SK-N-SH (cell line): Measurements from ENCODE around the gene TGM4. TPM values are rescaled to one million over a fixed set of nuclear protein-coding genes. Genes with fewer than 3 reads are reported as not detected.
A peak's percentile ranks its signal among the peaks of the same experiment; 100 is the strongest.

Experiments used
- CTCF ChIA-PET: fragments of 300-600, 350-600 bp; formaldehyde crosslinking; extraction: SDS; loops from one replicate; lab custom pipeline; 2021; lab: Yijun Ruan, JAX
- POLR2A ChIA-PET: fragments of 350-600 bp; sonication (Branson Sonifier 250); formaldehyde crosslinking; extraction: SDS; loops from one replicate; lab custom pipeline; 2020; ENCODE audit warnings: antibody characterized with exemption, inconsistent platforms; lab: Yijun Ruan, JAX
- DNase-seq: peaks from one replicate; pipeline ENCODE4 v3.0.0; 2012
- H2AFZ ChIP-seq: fragments of 200-600 bp; sonication (generic); 2 replicates; pipeline ENCODE4 v1.8.1; 2016; ENCODE audit warnings: antibody characterized with exemption, mild to moderate bottlenecking, low read depth
- H3F3A ChIP-seq: fragments of 200-600 bp; sonication (generic); replicated peaks from 2 replicates; pipeline ENCODE3; 2016; ENCODE audit warnings: antibody characterized with exemption, mild to moderate bottlenecking; ENCODE audit not compliant: insufficient read depth
- H3K27ac ChIP-seq, 2 experiments: fragments of 200-500 bp in 1 of 2; fragments of 200-600 bp in 1 of 2; sonication (Bioruptor generic) in 1 of 2; sonication (generic), shearing (Covaris generic) in 1 of 2; 2 replicates each; pipeline versions ENCODE4 v1.5.1 to v1.6.1; 2014 to 2016; ENCODE audit warnings: low read depth in 2 of 2, inconsistent platforms in 1 of 2, low read length in 1 of 2, mild to moderate bottlenecking in 1 of 2, mixed read lengths in 1 of 2
- H3K27me3 ChIP-seq: fragments of 200-600 bp; sonication (generic), shearing (Covaris generic); 2 replicates; pipeline ENCODE4 v1.6.1; 2016; ENCODE audit warnings: mixed run types; ENCODE audit not compliant: insufficient read depth
- H3K36me3 ChIP-seq, 2 experiments: fragments of 200-500 bp in 1 of 2; fragments of 200-600 bp in 1 of 2; sonication (Bioruptor generic) in 1 of 2; sonication (generic) in 1 of 2; replicated peaks in 1 of 2; 2 replicates each; pipeline versions ENCODE3 to v1.5.1; 2014 to 2016; ENCODE audit warnings: low read length in 1 of 2, mild to moderate bottlenecking in 1 of 2; ENCODE audit not compliant: insufficient read depth in 2 of 2, control insufficient read depth in 1 of 2
- H3K4me1 ChIP-seq, 2 experiments: fragments of 200-500 bp in 1 of 2; fragments of 200-600 bp in 1 of 2; sonication (Bioruptor generic) in 1 of 2; sonication (generic), shearing (Covaris generic) in 1 of 2; 2 replicates each; pipeline versions ENCODE4 v1.5.1 to v1.6.1; 2014 to 2016; ENCODE audit warnings: low read depth in 1 of 2, low read length in 1 of 2, mixed run types in 1 of 2; ENCODE audit not compliant: insufficient read depth in 2 of 2, control insufficient read depth in 1 of 2
- H3K4me2 ChIP-seq: fragments of 200-600 bp; sonication (generic), shearing (Covaris generic); 2 replicates; pipeline ENCODE4 v1.6.1; 2017; ENCODE audit warnings: mixed run types
- H3K4me3 ChIP-seq, 2 experiments: fragments of 200-500 bp in 1 of 2; fragments of 200-600 bp in 1 of 2; sonication (Bioruptor generic) in 1 of 2; sonication (generic), shearing (Covaris generic) in 1 of 2; 2 replicates each; pipeline versions ENCODE4 v1.5.1 to v1.8.1; 2014 to 2016; ENCODE audit warnings: low read depth in 2 of 2, inconsistent platforms in 1 of 2, low read length in 1 of 2, mild to moderate bottlenecking in 1 of 2, mixed read lengths in 1 of 2, moderate library complexity in 1 of 2
- H3K79me2 ChIP-seq: fragments of 200-600 bp; sonication (generic); 2 replicates; pipeline ENCODE4 v1.8.1; 2017; ENCODE audit warnings: mild to moderate bottlenecking; ENCODE audit not compliant: insufficient read depth
- H3K9ac ChIP-seq: fragments of 200-600 bp; sonication (generic); 2 replicates; pipeline ENCODE4 v1.6.1; 2017; ENCODE audit warnings: mixed run types
- H3K9me2 ChIP-seq: fragments of 200-600 bp; sonication (generic); 2 replicates; pipeline ENCODE4 v1.6.1; 2017; ENCODE audit warnings: mixed run types
- H3K9me3 ChIP-seq: fragments of 200-600 bp; sonication (generic); 2 replicates; pipeline ENCODE4 v1.6.1; 2017; ENCODE audit warnings: mixed run types, mild to moderate bottlenecking, moderate library complexity
- H4K20me1 ChIP-seq: fragments of 200-600 bp; sonication (generic); 2 replicates; pipeline ENCODE4 v1.6.1; 2017; ENCODE audit warnings: mild to moderate bottlenecking, mixed run types; ENCODE audit not compliant: insufficient read depth
- CHD2 ChIP-seq: fragments of 150-350 bp; IDR thresholded peaks from 2 replicates; pipeline ENCODE4 v1.6.1; 2018; ENCODE audit warnings: low read length; ENCODE audit not compliant: partially characterized antibody
- ELF1 ChIP-seq: IDR thresholded peaks from 2 replicates; pipeline ENCODE4 v1.4.0; 2012
- EP300 ChIP-seq, 2 experiments: IDR thresholded peaks; 2 replicates each; pipeline versions ENCODE4 v1.4.0 to v1.6.1; 2012; ENCODE audit warnings: borderline replicate concordance in 1 of 2, low read depth in 1 of 2, low read length in 1 of 2
- EZH2phosphoT487 ChIP-seq: fragments of 200-600 bp; sonication (generic); IDR thresholded peaks from 2 replicates; pipeline ENCODE4 v1.6.1; 2017; ENCODE audit warnings: low read depth, mixed run types, mild to moderate bottlenecking, antibody characterized with exemption, moderate library complexity, borderline replicate concordance
- FOSL2 ChIP-seq: IDR thresholded peaks from 2 replicates; pipeline ENCODE4 v1.4.0; 2012; ENCODE audit warnings: low read depth, mild to moderate bottlenecking, moderate library complexity, borderline replicate concordance
- FOXJ3 ChIP-seq: sonication (generic); formaldehyde crosslinking; IDR thresholded peaks from 2 replicates; pipeline ENCODE4 v1.5.1; 2020; ENCODE audit warnings: mild to moderate bottlenecking, missing genetic modification reagents
- FOXM1 ChIP-seq: IDR thresholded peaks from 2 replicates; pipeline ENCODE4 v1.4.0; 2012; ENCODE audit warnings: low read depth, mild to moderate bottlenecking
- GABPA ChIP-seq: IDR thresholded peaks from 2 replicates; pipeline ENCODE4 v1.4.0; 2012; ENCODE audit warnings: low read depth, mild to moderate bottlenecking
- GATA2 ChIP-seq: sonication (generic); formaldehyde crosslinking; IDR thresholded peaks from 2 replicates; pipeline ENCODE4 v1.5.0; 2020; ENCODE audit warnings: mild to moderate bottlenecking, missing genetic modification reagents
- JUND ChIP-seq: IDR thresholded peaks from 2 replicates; pipeline ENCODE4 v1.4.0; 2012
- MEF2A ChIP-seq: IDR thresholded peaks from 2 replicates; pipeline ENCODE4 v1.4.0; 2012; ENCODE audit warnings: low read depth, borderline replicate concordance
- NFIC ChIP-seq: IDR thresholded peaks from 2 replicates; pipeline ENCODE4 v1.4.0; 2012; ENCODE audit warnings: borderline replicate concordance
- POLR2AphosphoS5 ChIP-seq: IDR thresholded peaks from 2 replicates; pipeline ENCODE4 v1.6.1; 2012; ENCODE audit warnings: low read depth, low read length
- RCOR1 ChIP-seq: fragments of 150-350 bp; IDR thresholded peaks from 2 replicates; pipeline ENCODE4 v1.6.1; 2017; ENCODE audit warnings: antibody characterized with exemption, low read length
- SIN3A ChIP-seq: IDR thresholded peaks from 2 replicates; pipeline ENCODE4 v1.6.1; 2012; ENCODE audit warnings: low read depth, mild to moderate bottlenecking, low read length, moderate library complexity, borderline replicate concordance
- SMC3 ChIP-seq: IDR thresholded peaks from 2 replicates; pipeline ENCODE4 v1.6.1; 2012; ENCODE audit warnings: low read depth, low read length, improper control_type of control experiment
- TAF1 ChIP-seq: IDR thresholded peaks from 2 replicates; pipeline ENCODE4 v1.6.1; 2012; ENCODE audit warnings: low read depth, mild to moderate bottlenecking, low read length, moderate library complexity, borderline replicate concordance
- TCF12 ChIP-seq: IDR thresholded peaks from 2 replicates; pipeline ENCODE4 v1.4.0; 2012
- YY1 ChIP-seq: IDR thresholded peaks from 2 replicates; pipeline ENCODE4 v1.4.0; 2012; ENCODE audit warnings: low read depth, mild to moderate bottlenecking
- WGBS: methylation state at CpG from one replicate; pipeline ENCODE4 v1.1.6; 2017; ENCODE audit warnings: low lambda C conversion rate; 5-methylcytosine and 5-hydroxymethylcytosine counted together
- polyA plus RNA-seq, 3 experiments: library from polyadenylated mRNA; depleted of rRNA; stranded (reverse); fragments of >200 nt; gene quantifications; 2 replicates each; pipeline ENCODE4 v1.2.3, GENCODE V29; 2012
- TF ChIP-seq, protein P1 (sequence below): IDR thresholded peaks from 2 replicates; pipeline ENCODE4 v1.4.0; 2012; ENCODE audit warnings: low read depth, borderline replicate concordance
- TF ChIP-seq, protein P2 (sequence below): IDR thresholded peaks from 2 replicates; pipeline ENCODE4; 2012
- TF ChIP-seq, protein P3 (sequence below): fragments of 200-600 bp; sonication (generic); IDR thresholded peaks from 2 replicates; pipeline ENCODE4 v1.6.1; 2017; ENCODE audit warnings: antibody characterized with exemption, mild to moderate bottlenecking, moderate library complexity
- TF ChIP-seq, protein P4 (sequence below): IDR thresholded peaks from 2 replicates; pipeline ENCODE4 v1.4.0; 2012; ENCODE audit warnings: low read depth, borderline replicate concordance

TGM4 gene
- polyA plus RNA-seq, 1 of the 3 experiments (the other 2 are of a cell fraction), result 0.12 TPM

DNA sequence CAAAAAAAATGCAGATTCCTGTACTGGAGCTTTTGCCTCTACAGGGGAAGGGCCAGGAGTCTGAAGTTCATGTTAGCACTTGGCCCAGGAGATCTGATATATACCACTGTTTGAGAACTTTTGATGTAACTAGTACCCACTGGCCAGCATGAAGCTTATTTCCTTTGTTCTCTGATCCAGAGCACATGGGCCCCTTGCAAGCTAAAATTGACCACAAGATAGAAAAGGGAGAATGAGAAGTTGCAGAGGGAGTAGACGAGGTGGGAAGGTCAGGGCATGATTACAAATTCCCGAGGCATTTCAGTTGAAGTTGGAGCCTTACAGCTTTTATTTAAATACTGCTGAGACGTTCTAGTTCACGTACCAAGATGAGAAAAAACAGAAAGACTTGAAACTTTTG is 28.2 kb downstream of the TGM4 start:
- H3K79me2 ChIP-seq, result no peaks in the 10 kb centered on the region
- H3K4me2 ChIP-seq, result no peak overlapping the region
- H3F3A ChIP-seq, result no peaks in the 10 kb centered on the region
- CTCF ChIA-PET, result interaction anchor here (0.8 to 1.3 kb wide), 4 partner anchors 10 to 90 kb away, joined by 3 to 4 read pairs (median 4); no protein-coding TSS in a partner anchor
- no peaks in the 10 kb centered on the region for H3K9me3 ChIP-seq
- no peaks in the 10 kb centered on the region for H3K9me2 ChIP-seq
- H3K27ac ChIP-seq, result no peak overlapping the region
- 85% methylated on average over 4 of the region's 4 CpGs for WGBS
- no peak overlapping the region for H2AFZ ChIP-seq
- H3K9ac ChIP-seq, result no peak overlapping the region
- DNase-seq, result no peak
- peaks cover 0 to 7% of the 10 kb centered on the region in 2 experiments; a peak in 1 of 4 replicates for H3K4me1 ChIP-seq
- no peak overlapping the region for H3K4me3 ChIP-seq
- H4K20me1 ChIP-seq, result no peaks in the 10 kb centered on the region
- no peaks in the 10 kb centered on the region for H3K36me3 ChIP-seq
- POLR2A ChIA-PET, result interaction anchor here (0.6 kb wide), 1 partner anchor 564 kb away, joined by 3 read pairs; the partner anchor contains the start of gene TCAIM
- H3K27me3 ChIP-seq, result no peaks in the 10 kb centered on the region
- no peak for TF ChIP-seq FOSL2
- TF ChIP-seq TCF12, result no peak
- no peak for TF ChIP-seq NFIC
- no peak for TF ChIP-seq CHD2
- no peak for TF ChIP-seq RCOR1
- no peak for TF ChIP-seq SMC3
- no peak for TF ChIP-seq EP300 (IDR thresholded peaks at IDR 0.05; ENCODE audit: borderline replicate concordance in 1 of 2, low read depth in 1 of 2, low read length in 1 of 2)
- no peak for TF ChIP-seq SIN3A
- no peak for TF ChIP-seq POLR2AphosphoS5
- TF ChIP-seq EZH2phosphoT487, result no peak
- TF ChIP-seq TAF1, result no peak
- TF ChIP-seq, all 33 proteins: peak for 0

DNA sequence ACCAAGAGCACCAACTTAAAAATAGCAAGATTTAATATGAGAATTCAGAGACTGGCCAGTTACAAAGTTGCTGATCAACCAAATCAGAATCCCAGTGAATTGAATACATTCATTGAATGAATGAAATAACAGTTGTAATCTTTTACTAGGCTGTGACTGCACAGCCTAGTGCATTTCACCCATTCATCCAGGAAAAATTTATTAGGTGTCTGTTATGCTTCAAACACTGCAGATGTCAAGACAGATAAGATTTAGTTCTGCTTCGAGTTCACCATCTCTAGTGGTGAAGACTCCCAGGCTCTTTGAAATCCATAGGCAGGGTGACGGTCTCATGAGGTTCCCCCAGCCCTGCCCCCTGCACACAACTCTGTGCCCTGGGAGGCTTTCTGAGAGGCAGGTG is 28.9 kb downstream of the TGM4 start:
- no peaks in the 10 kb centered on the region for H3K79me2 ChIP-seq
- no peaks in the 10 kb centered on the region for H3K27me3 ChIP-seq
- DNase-seq, result no peak
- peaks cover 0 to 7% of the 10 kb centered on the region in 2 experiments; a peak in 1 of 4 replicates for H3K4me1 ChIP-seq
- no peaks in the 10 kb centered on the region for H3K36me3 ChIP-seq
- no peaks in the 10 kb centered on the region for H3K9me3 ChIP-seq
- no peak overlapping the region; a peak in 1 of 4 replicates for H3K4me3 ChIP-seq
- H3K9ac ChIP-seq, result no peak overlapping the region
- 30% methylated on average over 2 of the region's 2 CpGs for WGBS
- H3K27ac ChIP-seq, result no peak overlapping the region
- POLR2A ChIA-PET, result no interaction called here
- no peaks in the 10 kb centered on the region for H3K9me2 ChIP-seq
- H3F3A ChIP-seq, result no peaks in the 10 kb centered on the region
- H4K20me1 ChIP-seq, result no peaks in the 10 kb centered on the region
- TF ChIP-seq, protein P1, sequence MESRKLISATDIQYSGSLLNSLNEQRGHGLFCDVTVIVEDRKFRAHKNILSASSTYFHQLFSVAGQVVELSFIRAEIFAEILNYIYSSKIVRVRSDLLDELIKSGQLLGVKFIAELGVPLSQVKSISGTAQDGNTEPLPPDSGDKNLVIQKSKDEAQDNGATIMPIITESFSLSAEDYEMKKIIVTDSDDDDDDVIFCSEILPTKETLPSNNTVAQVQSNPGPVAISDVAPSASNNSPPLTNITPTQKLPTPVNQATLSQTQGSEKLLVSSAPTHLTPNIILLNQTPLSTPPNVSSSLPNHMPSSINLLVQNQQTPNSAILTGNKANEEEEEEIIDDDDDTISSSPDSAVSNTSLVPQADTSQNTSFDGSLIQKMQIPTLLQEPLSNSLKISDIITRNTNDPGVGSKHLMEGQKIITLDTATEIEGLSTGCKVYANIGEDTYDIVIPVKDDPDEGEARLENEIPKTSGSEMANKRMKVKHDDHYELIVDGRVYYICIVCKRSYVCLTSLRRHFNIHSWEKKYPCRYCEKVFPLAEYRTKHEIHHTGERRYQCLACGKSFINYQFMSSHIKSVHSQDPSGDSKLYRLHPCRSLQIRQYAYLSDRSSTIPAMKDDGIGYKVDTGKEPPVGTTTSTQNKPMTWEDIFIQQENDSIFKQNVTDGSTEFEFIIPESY, result no peak
- TF ChIP-seq MEF2A, result no peak
- no peak for TF ChIP-seq CHD2
- no peak for TF ChIP-seq FOXM1
- TF ChIP-seq GATA2, result peak; percentile 18
- no peak for TF ChIP-seq FOXJ3 (CRISPR knock-in tag)
- TF ChIP-seq GABPA, result no peak
- TF ChIP-seq, protein P2, sequence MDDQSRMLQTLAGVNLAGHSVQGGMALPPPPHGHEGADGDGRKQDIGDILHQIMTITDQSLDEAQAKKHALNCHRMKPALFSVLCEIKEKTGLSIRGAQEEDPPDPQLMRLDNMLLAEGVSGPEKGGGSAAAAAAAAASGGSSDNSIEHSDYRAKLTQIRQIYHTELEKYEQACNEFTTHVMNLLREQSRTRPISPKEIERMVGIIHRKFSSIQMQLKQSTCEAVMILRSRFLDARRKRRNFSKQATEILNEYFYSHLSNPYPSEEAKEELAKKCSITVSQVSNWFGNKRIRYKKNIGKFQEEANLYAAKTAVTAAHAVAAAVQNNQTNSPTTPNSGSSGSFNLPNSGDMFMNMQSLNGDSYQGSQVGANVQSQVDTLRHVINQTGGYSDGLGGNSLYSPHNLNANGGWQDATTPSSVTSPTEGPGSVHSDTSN, result peak; percentile 38; the same call in 1 of the 2 replicates
- peak; percentile 53 for TF ChIP-seq TCF12
- TF ChIP-seq YY1, result no peak
- TF ChIP-seq, protein P3, sequence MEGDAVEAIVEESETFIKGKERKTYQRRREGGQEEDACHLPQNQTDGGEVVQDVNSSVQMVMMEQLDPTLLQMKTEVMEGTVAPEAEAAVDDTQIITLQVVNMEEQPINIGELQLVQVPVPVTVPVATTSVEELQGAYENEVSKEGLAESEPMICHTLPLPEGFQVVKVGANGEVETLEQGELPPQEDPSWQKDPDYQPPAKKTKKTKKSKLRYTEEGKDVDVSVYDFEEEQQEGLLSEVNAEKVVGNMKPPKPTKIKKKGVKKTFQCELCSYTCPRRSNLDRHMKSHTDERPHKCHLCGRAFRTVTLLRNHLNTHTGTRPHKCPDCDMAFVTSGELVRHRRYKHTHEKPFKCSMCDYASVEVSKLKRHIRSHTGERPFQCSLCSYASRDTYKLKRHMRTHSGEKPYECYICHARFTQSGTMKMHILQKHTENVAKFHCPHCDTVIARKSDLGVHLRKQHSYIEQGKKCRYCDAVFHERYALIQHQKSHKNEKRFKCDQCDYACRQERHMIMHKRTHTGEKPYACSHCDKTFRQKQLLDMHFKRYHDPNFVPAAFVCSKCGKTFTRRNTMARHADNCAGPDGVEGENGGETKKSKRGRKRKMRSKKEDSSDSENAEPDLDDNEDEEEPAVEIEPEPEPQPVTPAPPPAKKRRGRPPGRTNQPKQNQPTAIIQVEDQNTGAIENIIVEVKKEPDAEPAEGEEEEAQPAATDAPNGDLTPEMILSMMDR, result no peak
- no peak for TF ChIP-seq JUND
- TF ChIP-seq, protein P4, sequence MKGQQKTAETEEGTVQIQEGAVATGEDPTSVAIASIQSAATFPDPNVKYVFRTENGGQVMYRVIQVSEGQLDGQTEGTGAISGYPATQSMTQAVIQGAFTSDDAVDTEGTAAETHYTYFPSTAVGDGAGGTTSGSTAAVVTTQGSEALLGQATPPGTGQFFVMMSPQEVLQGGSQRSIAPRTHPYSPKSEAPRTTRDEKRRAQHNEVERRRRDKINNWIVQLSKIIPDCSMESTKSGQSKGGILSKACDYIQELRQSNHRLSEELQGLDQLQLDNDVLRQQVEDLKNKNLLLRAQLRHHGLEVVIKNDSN, result no peak
- TF ChIP-seq NFIC, result no peak
- no peak for TF ChIP-seq SIN3A
- no peak for TF ChIP-seq ELF1
- no peak overlapping the region for H2AFZ ChIP-seq
- no peak overlapping the region for H3K4me2 ChIP-seq
- CTCF ChIA-PET, result interaction anchor here (1.0 kb wide), 1 partner anchor 22 kb away, joined by 3 read pairs; no protein-coding TSS in a partner anchor
